ENCODE data around the gene HPCA.

- TF ChIP-seq, protein P1, sequence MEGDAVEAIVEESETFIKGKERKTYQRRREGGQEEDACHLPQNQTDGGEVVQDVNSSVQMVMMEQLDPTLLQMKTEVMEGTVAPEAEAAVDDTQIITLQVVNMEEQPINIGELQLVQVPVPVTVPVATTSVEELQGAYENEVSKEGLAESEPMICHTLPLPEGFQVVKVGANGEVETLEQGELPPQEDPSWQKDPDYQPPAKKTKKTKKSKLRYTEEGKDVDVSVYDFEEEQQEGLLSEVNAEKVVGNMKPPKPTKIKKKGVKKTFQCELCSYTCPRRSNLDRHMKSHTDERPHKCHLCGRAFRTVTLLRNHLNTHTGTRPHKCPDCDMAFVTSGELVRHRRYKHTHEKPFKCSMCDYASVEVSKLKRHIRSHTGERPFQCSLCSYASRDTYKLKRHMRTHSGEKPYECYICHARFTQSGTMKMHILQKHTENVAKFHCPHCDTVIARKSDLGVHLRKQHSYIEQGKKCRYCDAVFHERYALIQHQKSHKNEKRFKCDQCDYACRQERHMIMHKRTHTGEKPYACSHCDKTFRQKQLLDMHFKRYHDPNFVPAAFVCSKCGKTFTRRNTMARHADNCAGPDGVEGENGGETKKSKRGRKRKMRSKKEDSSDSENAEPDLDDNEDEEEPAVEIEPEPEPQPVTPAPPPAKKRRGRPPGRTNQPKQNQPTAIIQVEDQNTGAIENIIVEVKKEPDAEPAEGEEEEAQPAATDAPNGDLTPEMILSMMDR (IDR thresholded peaks at IDR 0.05): no peak
- no peak for TF ChIP-seq POLR2A (IDR thresholded peaks at IDR 0.05)
Measured at GRCh38 chr1:32910319-32910718, 24.0 kb downstream of the HPCA start.

Measured in esophagus squamous epithelium (tissue), 4 donors.